WI38 (cell line): ENCODE measurements around the gene MDK.

ENCODE experiments used
- H3K4me3 ChIP-seq: 2 replicates; pipeline ENCODE4 v1.5.1; 2011; ENCODE audit warnings: low read depth, mild to moderate bottlenecking, control low read depth, low read length
- TF ChIP-seq, protein P1 (sequence below): IDR thresholded peaks from 2 replicates; pipeline ENCODE4 v1.5.1; 2012; ENCODE audit warnings: low read depth, mild to moderate bottlenecking, control low read depth, low read length

The MDK gene

GRCh38 chr11:46386005-46386578 is 4.6 kb downstream of the MDK start:
- TF ChIP-seq, protein P1, sequence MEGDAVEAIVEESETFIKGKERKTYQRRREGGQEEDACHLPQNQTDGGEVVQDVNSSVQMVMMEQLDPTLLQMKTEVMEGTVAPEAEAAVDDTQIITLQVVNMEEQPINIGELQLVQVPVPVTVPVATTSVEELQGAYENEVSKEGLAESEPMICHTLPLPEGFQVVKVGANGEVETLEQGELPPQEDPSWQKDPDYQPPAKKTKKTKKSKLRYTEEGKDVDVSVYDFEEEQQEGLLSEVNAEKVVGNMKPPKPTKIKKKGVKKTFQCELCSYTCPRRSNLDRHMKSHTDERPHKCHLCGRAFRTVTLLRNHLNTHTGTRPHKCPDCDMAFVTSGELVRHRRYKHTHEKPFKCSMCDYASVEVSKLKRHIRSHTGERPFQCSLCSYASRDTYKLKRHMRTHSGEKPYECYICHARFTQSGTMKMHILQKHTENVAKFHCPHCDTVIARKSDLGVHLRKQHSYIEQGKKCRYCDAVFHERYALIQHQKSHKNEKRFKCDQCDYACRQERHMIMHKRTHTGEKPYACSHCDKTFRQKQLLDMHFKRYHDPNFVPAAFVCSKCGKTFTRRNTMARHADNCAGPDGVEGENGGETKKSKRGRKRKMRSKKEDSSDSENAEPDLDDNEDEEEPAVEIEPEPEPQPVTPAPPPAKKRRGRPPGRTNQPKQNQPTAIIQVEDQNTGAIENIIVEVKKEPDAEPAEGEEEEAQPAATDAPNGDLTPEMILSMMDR: no peak
- H3K4me3 ChIP-seq: no peak overlapping the region

GRCh38 chr11:46386674-46387073 is 5.2 kb downstream of the MDK start:
- H3K4me3 ChIP-seq: no peak overlapping the region
- TF ChIP-seq, protein P1: no peak

DNA sequence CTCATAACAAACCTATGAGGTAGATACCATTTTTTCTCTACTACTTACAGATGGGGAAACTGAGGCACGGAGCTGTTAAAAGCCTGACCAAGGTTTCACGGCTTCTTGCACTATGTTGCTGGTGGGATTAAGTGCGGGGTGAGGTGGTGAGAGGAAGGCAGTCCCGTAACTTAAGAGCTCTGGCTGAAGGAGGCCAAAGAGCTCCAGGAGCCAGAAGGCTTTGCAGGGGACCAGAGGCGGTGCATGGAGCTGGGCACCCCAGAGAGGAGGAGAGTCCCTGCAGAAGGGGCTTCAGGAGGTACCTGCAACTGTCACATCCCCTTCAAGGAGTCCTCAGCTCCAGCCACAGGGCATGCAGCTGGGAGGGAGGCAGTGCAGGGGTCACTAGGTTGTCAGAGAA is 6.0 kb downstream of the MDK start:
- TF ChIP-seq, protein P1: no peak
- H3K4me3 ChIP-seq: no peak overlapping the region

GRCh38 chr11:46387919-46388618 is 6.6 kb downstream of the MDK start:
- TF ChIP-seq, protein P1: no peak
- no peak overlapping the region for H3K4me3 ChIP-seq

- TF ChIP-seq, protein P1: no peak
- H3K4me3 ChIP-seq: no peak overlapping the region
Observed at GRCh38 chr11:46388619-46389449, 7.4 kb downstream of the MDK start.

DNA sequence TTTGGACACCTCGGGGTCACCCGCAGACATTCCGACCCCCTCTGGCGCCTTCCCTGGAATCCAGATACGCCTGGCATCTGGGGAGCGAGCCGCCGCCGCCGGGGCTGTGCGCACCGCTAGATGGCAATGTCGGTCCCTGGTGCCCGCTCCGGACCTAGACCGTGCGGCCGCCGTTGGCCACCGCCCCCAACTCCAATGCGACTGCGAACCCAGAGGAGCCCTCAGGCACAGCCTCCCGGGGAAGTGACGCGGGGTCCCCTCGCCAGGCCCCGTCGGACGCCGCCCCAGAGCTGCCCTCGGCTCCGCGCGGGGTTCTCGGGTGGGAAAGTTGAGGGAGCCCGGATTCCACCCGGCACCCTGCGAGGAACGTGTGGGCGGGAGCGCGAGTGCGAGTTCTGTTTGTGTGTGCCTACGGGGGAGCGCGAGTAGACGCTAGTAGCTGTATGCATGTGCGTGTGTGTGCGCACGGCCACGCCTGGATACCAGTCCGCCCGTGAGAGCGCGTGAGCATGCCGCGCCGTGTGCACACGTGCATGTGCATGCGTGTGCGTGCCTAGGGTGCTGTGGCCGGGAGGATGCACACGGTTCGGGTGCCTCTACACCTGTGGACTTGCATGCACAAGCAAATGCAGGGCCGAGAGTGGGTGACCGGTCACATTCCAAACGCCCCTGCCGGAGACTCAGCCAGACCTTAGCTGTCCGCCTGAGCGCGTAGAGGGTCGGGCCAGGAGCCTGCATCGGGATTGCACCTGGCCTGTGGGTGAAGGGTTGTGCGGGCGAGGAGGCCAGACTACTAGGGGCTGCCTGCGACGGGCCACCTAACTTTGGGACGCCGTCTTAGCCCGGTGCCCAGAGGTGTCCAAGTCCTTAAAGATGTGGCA is 8.2 kb downstream of the MDK start:
- TF ChIP-seq, protein P1: peak; percentile 69
- peak overlapping the region; percentile 55 for H3K4me3 ChIP-seq
